ENCODE measurements around the gene COBL. TPM values are rescaled to one million over a fixed set of nuclear protein-coding genes. Genes with fewer than 3 reads are reported as not detected.

COBL gene
- total RNA-seq, 1 experiment from 2014 or later, result 52.3 TPM

- H3K27me3 Mint-ChIP-seq (ENCODE audit: low read depth), result no peaks in the 10 kb centered on the region
- no CpG with 5 or more reads among the region's 14 CpGs for WGBS (ENCODE audit: extremely low coverage, insufficient read length, low lambda C conversion rate)
- H3K79me1 ChIP-seq (ENCODE audit: insufficient read depth, low read depth, low read length, poor library complexity, severe bottlenecking), result no peaks in the 10 kb centered on the region
Observed at GRCh38 chr7:51045319-51046102, 271.1 kb downstream of the COBL start.

More at GRCh38 chr7:51045319-51046102, 271.1 kb downstream of the COBL start:
- Histone ChIP-seq H3K9ac (ENCODE audit: extremely low read depth, insufficient read length, low read length) (no peak overlapping the region), H3K27ac (ENCODE audit: insufficient read length, low read depth, low read length) (no peak overlapping the region), H3K27me3 (ENCODE audit: insufficient read depth, low read length) (no peaks in the 10 kb centered on the region), H3K23ac (ENCODE audit: insufficient read length, low read depth, low read length) (no peak overlapping the region), H3K18ac (ENCODE audit: insufficient read length, low read depth, low read length) (no peak overlapping the region), H4K91ac (ENCODE audit: insufficient read length, low read depth, low read length) (no peak overlapping the region), H3K79me2 (ENCODE audit: insufficient read depth, low read length) (no peaks in the 10 kb centered on the region), H3K4me1 (ENCODE audit: insufficient read depth, low read length) (no peaks in the 10 kb centered on the region), H3K4ac (ENCODE audit: low read depth, low read length) (no peak overlapping the region), H3K4me2 (ENCODE audit: insufficient read depth, insufficient read length, low read length) (no peak overlapping the region), H2BK15ac (ENCODE audit: low read depth, low read length) (no peak overlapping the region), H4K5ac (ENCODE audit: insufficient read length, low read depth, low read length) (no peak overlapping the region), H3K14ac (ENCODE audit: insufficient read depth, low read length) (no peak overlapping the region), H2AK5ac (ENCODE audit: insufficient read length, low read length) (no peak overlapping the region), H4K8ac (replicated peaks; ENCODE audit: insufficient read length, low read depth, low read length) (no peak overlapping the region), H3T11ph (ENCODE audit: low read length) (no peak overlapping the region), H2AFZ (ENCODE audit: low read length) (no peak overlapping the region), H2BK5ac (ENCODE audit: insufficient read length, low read length) (no peak overlapping the region), H4K20me1 (ENCODE audit: control insufficient read depth, insufficient read depth, insufficient read length) (no peaks in the 10 kb centered on the region), H3K56ac (ENCODE audit: insufficient read length, low read depth, low read length) (no peak overlapping the region), H2BK20ac (ENCODE audit: low read depth, low read length, poor library complexity, severe bottlenecking) (no peak overlapping the region), H3K9me3 (ENCODE audit: control insufficient read depth, low read depth, low read length) (peaks cover 12% of the 10 kb centered on the region), H3K23me2 (ENCODE audit: insufficient read length, low read depth, low read length, poor library complexity, severe bottlenecking) (no peaks in the 10 kb centered on the region), H2BK120ac (ENCODE audit: low read depth, low read length, poor library complexity, severe bottlenecking) (no peak overlapping the region), H2BK12ac (ENCODE audit: insufficient read length, low read depth, low read length) (no peak overlapping the region)
- no peak for TF ChIP-seq CTCF (conservative IDR thresholded peaks at IDR 0.05)
- H3K4me3 Mint-ChIP-seq, result no peak overlapping the region
- H3K9me3 Mint-ChIP-seq, result peaks cover 6 to 11% of the 10 kb centered on the region in 2 experiments; a peak in 4 of 5 replicates
- DNase-seq, result no peak
- peaks cover 11 to 13% (median 12%) of the 10 kb centered on the region in 3 experiments for H3K36me3 Mint-ChIP-seq (ENCODE audit: insufficient read depth in 1 of 3, low read depth in 3 of 3)
- no peak overlapping the region; a peak in 1 of 7 replicates for H3K27ac Mint-ChIP-seq
- no peaks in the 10 kb centered on the region for H3K4me1 Mint-ChIP-seq

All from H9 (cell line).